NCI-H1092 treated with DMSO at 0.1 percent for 48 hours (cell line): Measurements from ENCODE around the gene TUBB8B.
"Not testable (repeated sequence)": the region's sequence is repeated elsewhere in the genome, so short reads cannot be mapped to it uniquely, and the experiment has no call there.

Experiments used
- DNase-seq: peaks from one replicate; lab custom pipeline; 2025; lab: John Stamatoyannopoulos, UW

The TUBB8B gene

GRCh38 chr18:12773-13172, 36.6 kb downstream of the TUBB8B start:
- not testable (repeated sequence) for DNase-seq

GRCh38 chr18:11383-12274, 37.8 kb downstream of the TUBB8B start:
- not testable (repeated sequence) for DNase-seq

GRCh38 chr18:10624-11184, 38.7 kb downstream of the TUBB8B start:
- not testable (repeated sequence) for DNase-seq

DNA sequence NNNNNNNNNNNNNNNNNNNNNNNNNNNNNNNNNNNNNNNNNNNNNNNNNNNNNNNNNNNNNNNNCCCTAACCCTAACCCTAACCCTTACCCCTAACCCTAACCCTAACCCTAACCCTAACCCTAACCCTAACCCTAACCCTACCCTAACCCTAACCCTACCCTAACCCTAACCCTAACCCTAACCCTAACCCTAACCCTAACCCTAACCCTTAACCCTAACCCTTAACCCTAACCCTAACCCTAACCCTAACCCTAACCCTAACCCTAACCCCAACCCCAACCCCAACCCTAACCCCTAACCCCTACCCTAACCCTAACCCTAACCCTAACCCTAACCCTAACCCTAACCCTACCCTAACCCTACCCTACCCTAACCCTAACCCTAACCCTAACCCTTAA, 39.5 kb downstream of the TUBB8B start:
- not testable (repeated sequence) for DNase-seq
